Tibial nerve (tissue), 4 donors: ENCODE measurements around the gene RAB14.

Experiments
- EP300 ChIP-seq, 2 donors: sonication (generic); formaldehyde crosslinking; IDR thresholded peaks; one replicate each; pipeline ENCODE4 v1.6.1; 2017; ENCODE audit warnings: antibody characterized with exemption in 2 of 2, mild to moderate bottlenecking in 1 of 2
- POLR2A ChIP-seq, 2 donors: fragments of 450-650 bp; IDR thresholded peaks; one replicate each; pipeline ENCODE4 v1.6.1; 2017; ENCODE audit warnings: antibody characterized with exemption in 2 of 2, mild to moderate bottlenecking in 2 of 2, moderate library complexity in 2 of 2
- TF ChIP-seq, protein P1 (sequence below), 5 experiments: fragments of 200-600 bp in 3 of 5; fragments of 450-650 bp in 2 of 5; sonication (generic) in 3 of 5; IDR thresholded peaks; one replicate each; pipeline ENCODE4 v1.5.1; 2016 to 2019; ENCODE audit warnings: antibody characterized with exemption in 5 of 5, mild to moderate bottlenecking in 3 of 5, moderate library complexity in 2 of 5

DNA sequence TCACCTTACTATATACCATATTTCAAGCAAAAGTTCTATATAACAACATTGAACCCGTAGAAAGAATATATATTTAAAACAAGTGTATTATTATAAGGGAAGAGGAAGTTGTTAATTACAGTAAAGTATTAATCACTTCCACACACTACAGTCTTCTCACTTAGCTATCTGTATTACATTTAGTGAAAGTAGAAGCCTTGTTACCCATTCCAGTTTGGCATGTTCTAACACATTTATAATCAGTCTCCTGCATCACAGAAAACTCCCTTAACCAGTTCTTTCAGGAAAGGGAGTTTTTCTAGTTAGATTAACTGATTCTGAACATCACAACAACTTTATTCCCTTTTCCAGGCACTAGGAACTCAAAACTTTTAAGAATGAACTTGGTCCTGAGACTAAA, 6.9 kb downstream of the RAB14 start:
- TF ChIP-seq EP300 (IDR thresholded peaks at IDR 0.05) (no peak), POLR2A (IDR thresholded peaks at IDR 0.05) (no peak)
- TF ChIP-seq, protein P1, sequence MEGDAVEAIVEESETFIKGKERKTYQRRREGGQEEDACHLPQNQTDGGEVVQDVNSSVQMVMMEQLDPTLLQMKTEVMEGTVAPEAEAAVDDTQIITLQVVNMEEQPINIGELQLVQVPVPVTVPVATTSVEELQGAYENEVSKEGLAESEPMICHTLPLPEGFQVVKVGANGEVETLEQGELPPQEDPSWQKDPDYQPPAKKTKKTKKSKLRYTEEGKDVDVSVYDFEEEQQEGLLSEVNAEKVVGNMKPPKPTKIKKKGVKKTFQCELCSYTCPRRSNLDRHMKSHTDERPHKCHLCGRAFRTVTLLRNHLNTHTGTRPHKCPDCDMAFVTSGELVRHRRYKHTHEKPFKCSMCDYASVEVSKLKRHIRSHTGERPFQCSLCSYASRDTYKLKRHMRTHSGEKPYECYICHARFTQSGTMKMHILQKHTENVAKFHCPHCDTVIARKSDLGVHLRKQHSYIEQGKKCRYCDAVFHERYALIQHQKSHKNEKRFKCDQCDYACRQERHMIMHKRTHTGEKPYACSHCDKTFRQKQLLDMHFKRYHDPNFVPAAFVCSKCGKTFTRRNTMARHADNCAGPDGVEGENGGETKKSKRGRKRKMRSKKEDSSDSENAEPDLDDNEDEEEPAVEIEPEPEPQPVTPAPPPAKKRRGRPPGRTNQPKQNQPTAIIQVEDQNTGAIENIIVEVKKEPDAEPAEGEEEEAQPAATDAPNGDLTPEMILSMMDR (IDR thresholded peaks at IDR 0.05): no peak
